GM04504 (cell line): ENCODE results near the gene PCDHA1.
"Not testable (repeated sequence)": the region's sequence is repeated elsewhere in the genome, so short reads cannot be mapped to it uniquely, and the experiment has no call there.

Experiments
- DNase-seq: peaks from one replicate; pipeline ENCODE4 v3.0.0-alpha.2; 2012; ENCODE audit warnings: low read depth

The PCDHA1 gene

DNA sequence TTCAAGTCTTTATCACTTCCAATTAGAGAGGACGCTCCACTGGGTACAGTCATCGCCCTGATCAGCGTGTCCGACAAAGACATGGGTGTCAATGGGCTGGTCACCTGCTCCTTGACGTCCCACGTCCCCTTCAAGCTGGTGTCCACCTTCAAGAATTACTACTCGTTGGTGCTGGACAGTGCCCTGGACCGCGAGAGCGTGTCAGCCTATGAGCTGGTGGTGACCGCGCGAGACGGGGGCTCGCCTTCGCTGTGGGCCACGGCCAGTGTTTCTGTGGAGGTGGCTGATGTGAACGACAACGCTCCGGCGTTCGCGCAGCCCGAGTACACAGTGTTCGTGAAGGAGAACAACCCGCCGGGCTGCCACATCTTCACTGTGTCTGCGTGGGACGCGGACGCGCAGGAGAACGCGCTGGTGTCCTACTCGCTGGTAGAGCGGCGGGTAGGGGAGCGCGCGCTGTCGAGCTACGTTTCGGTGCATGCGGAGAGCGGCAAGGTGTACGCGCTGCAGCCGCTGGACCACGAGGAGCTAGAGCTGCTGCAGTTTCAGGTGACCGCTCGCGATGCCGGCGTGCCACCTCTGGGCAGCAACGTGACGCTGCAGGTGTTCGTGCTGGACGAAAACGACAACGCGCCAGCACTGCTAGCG, 22.4 kb downstream of the PCDHA1 start:
- not testable (repeated sequence) for DNase-seq

DNA sequence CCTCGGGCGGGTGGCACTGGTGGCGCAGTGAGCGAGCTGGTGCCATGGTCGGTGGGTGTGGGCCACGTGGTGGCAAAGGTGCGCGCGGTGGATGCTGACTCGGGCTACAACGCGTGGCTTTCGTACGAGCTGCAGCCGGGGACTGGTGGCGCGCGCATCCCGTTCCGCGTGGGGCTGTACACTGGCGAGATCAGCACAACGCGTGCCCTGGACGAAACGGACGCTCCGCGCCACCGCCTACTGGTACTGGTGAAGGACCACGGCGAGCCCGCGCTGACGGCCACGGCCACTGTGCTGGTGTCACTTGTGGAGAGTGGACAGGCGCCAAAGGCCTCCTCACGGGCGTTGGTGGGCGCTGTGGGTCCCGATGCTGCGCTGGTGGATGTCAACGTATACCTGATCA, 22.9 kb downstream of the PCDHA1 start:
- no peak for DNase-seq

DNA sequence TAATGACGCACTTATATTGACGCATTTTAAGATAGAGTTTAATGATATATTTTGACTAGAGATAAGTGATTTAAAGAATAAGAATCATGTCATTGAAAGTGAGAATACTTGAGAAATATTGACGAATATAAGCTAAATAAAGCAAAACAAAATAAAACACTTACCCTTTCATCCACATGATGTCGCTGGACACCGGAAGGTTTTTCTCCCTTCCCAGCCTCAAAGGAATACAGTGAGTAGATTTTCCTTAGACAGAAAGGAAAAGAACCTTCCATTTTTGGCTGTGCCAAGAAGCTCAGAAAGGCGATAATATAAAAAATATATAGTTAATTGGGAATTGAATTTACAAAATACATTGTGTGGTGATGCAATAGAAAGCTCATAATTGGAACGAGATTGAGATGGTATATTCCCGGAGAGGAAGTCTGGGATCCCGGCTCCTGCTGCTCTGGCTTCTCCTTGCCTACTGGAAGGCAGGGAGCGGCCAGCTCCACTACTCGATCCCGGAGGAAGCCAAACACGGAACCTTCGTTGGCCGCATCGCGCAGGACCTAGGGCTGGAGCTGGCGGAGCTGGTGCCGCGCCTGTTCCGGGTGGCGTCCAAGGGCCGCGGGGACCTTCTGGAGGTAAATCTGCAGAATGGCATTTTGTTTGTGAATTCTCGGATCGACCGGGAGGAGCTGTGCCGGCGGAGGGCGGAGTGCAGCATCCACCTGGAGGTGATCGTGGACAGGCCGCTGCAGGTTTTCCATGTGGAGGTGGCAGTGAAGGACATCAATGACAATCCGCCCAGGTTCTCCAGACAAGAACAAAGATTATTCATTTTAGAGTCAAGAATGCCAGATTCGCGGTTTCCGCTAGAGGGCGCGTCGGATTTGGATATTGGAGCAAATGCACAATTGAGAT, 35.7 kb downstream of the PCDHA1 start, which contains the start of gene PCDHA5:
PCDHA5 (plus strand) TSS at position 239 of the 906 bp plus-strand sequence.
- no peak for DNase-seq

DNA sequence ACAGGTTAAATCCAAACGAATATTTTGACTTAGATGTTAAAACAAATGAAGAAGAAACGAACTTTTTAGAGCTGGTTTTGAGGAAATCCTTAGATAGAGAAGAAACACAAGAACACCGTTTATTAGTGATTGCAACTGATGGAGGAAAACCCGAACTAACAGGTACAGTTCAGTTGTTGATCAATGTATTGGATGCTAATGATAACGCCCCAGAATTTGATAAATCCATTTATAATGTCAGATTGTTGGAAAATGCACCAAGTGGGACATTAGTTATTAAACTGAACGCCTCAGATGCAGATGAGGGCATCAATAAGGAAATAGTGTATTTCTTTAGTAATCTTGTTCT, 36.3 kb downstream of the PCDHA1 start:
- DNase-seq, result no peak

DNA sequence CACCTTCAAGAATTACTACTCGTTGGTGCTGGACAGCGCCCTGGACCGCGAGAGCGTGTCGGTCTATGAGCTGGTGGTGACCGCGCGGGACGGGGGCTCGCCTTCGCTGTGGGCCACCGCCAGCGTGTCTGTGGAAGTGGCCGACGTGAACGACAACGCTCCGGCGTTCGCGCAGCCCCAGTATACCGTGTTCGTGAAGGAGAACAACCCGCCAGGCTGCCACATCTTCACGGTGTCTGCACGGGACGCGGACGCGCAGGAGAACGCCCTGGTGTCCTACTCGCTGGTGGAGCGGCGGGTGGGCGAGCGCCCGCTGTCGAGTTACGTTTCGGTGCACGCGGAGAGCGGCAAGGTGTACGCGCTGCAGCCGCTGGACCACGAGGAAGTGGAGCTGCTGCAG, 37.0 kb downstream of the PCDHA1 start:
- not testable (repeated sequence) for DNase-seq

DNA sequence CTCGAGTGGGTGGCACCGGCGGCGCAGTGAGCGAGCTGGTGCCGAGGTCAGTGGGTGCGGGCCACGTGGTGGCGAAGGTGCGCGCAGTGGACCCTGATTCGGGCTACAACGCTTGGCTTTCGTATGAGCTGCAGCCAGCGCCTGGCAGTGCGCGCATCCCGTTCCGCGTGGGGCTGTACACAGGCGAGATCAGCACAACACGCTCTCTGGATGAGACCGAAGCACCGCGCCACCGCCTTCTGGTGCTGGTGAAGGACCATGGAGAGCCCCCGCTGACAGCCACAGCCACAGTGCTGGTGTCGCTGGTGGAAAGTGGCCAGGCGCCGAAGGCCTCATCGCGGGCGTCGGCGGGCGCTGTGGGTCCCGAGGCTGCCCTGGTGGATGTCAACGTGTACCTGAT, 37.5 kb downstream of the PCDHA1 start:
- no peak for DNase-seq

DNA sequence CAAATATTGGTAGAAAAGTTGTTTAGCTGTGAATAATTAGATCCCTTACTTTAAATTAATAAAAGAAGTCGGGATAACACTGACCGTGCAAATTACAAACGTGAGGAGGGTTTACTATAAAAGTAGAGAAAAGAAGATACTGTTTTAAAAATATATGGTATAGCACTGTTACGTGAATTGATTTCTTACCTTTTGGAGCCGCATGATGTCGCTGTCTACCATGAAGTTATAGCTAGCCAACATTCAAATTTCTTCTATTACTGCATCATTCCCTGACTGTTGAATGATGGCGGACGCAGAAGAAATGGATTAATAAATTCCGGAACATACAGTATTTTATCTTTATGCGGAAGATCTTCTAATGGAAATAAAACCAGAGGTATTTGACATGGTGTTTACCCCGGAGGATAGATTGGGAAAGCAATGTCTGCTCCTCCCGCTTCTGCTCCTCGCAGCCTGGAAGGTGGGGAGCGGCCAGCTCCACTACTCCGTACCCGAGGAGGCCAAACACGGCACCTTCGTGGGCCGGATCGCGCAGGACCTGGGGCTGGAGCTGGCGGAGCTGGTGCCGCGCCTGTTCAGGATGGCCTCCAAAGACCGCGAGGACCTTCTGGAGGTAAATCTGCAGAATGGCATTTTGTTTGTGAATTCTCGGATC, 41.9 kb downstream of the PCDHA1 start, which contains the start of gene PCDHA6:
PCDHA6 (plus strand) TSS at position 257 of the 658 bp plus-strand sequence; CDS start at position 389, 132 bp downstream.
- DNase-seq, result no peak

DNA sequence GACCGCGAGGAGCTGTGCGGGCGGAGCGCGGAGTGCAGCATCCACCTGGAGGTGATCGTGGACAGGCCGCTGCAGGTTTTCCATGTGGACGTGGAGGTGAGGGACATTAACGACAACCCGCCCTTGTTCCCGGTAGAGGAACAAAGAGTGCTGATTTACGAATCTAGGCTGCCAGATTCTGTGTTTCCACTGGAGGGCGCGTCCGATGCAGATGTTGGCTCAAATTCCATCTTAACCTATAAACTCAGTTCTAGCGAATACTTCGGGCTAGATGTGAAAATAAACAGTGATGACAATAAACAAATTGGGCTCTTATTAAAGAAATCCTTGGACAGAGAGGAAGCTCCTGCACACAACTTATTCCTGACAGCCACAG, 42.4 kb downstream of the PCDHA1 start:
- DNase-seq, result no peak

DNA sequence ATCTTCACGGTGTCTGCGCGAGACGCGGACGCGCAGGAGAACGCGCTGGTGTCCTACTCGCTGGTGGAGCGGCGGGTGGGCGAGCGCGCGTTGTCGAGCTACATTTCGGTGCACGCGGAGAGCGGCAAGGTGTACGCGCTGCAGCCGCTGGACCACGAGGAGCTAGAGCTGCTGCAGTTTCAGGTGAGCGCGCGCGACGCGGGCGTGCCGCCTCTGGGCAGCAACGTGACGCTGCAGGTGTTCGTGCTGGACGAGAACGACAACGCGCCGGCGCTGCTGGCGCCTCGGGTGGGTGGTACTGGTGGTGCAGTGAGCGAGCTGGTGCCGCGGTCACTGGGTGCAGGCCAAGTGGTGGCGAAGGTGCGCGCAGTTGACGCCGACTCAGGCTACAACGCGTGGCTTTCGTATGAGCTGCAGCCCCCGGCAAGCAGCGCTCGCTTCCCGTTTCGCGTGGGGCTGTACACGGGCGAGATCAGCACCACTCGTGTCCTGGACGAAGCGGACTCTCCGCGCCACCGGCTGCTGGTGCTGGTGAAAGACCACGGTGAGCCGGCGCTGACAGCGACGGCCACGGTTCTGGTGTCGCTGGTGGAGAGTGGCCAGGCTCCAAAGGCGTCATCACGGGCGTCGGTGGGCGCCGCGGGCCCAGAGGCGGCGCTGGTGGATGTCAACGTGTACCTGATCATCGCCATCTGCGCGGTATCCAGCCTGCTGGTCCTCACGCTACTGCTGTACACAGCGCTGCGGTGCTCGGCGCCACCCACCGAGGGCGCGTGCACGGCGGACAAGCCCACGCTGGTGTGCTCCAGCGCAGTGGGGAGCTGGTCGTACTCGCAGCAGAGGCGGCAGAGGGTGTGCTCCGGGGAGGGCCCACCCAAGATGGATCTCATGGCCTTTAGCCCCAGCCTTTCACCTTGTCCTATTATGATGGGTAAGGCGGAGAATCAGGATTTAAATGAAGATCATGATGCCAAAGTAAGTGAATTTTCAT, 43.9 kb downstream of the PCDHA1 start:
- not testable (repeated sequence) for DNase-seq

DNA sequence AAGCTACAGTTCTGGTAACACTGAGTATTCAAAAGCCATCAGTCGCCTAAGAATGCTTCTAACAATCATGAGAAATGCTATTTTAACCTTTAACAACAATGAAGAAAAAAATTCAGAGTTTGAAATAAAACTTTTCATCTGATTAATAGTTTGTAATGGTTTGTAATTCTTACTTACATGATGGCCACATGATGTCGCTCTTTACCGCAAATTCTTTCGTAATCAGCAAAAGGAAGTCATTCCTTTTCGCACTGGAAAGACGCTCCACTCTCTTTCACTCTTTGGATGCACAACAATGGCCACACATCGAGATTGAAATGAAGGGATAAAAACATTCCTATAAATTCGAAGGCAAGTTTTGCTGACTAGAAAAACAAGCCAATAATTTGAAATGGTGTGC, 48.1 kb downstream of the PCDHA1 start, which contains the start of gene PCDHA7:
PCDHA7 (plus strand) TSS at position 277 of the 400 bp plus-strand sequence; CDS start at position 392, 115 bp downstream.
- no peak for DNase-seq

DNA sequence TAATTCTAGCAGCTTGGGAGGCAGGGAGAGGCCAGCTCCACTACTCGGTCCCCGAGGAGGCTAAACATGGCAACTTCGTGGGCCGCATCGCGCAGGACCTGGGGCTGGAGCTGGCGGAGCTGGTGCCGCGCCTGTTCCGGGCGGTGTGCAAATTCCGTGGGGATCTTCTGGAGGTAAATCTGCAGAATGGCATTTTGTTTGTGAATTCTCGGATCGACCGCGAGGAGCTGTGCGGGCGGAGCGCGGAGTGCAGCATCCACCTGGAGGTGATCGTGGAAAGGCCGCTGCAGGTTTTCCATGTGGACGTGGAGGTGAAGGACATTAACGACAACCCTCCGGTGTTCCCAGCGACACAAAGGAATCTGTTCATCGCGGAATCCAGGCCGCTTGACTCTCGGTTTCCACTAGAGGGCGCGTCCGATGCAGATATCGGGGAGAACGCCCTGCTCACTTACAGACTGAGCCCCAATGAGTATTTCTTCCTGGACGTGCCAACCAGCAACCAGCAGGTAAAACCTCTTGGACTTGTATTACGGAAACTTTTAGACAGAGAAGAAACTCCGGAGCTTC, 48.6 kb downstream of the PCDHA1 start:
- DNase-seq, result not testable (repeated sequence)

DNA sequence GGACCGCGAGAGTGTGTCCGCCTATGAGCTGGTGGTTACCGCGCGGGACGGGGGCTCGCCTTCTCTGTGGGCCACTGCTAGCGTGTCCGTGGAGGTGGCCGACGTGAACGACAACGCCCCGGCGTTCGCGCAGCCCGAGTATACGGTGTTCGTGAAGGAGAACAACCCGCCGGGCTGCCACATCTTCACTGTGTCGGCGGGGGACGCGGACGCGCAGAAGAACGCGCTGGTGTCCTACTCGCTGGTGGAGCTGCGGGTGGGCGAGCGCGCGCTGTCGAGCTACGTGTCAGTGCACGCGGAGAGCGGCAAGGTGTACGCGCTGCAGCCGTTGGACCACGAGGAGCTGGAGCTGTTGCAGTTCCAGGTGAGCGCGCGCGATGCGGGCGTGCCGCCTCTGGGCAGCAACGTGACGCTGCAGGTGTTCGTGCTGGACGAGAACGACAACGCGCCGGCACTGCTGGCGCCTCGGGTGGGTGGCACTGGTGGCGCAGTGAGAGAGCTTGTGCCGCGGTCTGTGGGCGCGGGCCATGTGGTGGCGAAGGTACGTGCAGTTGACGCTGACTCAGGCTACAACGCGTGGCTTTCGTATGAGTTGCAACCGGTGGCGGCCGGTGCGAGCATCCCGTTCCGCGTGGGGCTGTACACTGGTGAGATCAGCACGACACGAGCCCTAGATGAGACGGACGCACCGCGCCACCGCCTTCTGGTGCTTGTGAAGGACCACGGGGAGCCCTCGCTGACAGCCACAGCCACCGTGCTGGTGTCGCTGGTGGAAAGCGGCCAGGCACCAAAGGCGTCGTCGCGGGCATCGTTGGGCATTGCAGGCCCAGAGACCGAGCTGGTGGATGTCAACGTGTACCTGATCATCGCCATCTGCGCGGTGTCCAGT, 49.9 kb downstream of the PCDHA1 start:
- no peak for DNase-seq

DNA sequence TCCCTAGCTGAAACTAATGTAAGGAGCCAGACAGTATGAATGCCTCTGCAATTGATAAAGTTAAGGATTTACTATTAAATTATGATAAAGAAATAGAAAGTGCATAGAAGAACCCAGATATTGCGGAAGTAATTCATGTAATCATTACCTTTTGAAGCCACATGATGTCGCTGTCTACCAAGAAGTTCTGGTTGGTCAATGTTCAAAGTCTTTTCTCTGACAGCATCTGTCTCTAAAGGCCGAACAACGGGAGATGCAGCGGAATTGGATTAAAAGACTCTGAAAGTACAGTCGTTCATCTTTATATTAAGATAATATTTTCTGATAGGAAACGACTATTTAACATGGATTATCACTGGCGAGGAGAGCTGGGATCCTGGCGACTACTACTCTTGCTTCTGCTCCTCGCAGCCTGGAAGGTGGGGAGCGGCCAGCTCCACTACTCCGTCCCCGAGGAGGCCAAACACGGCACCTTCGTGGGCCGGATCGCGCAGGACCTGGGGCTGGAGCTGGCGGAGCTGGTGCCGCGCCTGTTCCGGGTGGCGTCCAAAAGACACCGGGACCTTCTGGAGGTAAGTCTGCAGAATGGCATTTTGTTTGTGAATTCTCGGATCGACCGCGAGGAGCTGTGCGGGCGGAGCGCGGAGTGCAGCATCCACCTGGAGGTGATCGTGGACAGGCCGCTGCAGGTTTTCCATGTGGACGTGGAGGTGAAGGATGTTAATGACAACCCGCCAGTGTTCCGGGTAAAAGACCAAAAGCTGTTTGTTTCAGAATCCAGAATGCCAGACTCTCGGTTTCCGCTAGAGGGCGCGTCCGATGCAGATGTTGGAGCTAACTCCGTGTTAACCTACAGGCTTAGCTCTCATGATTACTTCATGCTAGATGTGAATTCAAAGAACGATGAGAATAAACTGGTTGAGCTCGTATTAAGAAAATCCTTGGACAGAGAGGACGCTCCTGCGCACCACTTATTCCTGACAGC, 55.3 kb downstream of the PCDHA1 start, which contains the start of gene PCDHA8:
PCDHA8 (plus strand) TSS at position 210 of the 985 bp plus-strand sequence; CDS start at position 345, 135 bp downstream.
- no peak for DNase-seq

DNA sequence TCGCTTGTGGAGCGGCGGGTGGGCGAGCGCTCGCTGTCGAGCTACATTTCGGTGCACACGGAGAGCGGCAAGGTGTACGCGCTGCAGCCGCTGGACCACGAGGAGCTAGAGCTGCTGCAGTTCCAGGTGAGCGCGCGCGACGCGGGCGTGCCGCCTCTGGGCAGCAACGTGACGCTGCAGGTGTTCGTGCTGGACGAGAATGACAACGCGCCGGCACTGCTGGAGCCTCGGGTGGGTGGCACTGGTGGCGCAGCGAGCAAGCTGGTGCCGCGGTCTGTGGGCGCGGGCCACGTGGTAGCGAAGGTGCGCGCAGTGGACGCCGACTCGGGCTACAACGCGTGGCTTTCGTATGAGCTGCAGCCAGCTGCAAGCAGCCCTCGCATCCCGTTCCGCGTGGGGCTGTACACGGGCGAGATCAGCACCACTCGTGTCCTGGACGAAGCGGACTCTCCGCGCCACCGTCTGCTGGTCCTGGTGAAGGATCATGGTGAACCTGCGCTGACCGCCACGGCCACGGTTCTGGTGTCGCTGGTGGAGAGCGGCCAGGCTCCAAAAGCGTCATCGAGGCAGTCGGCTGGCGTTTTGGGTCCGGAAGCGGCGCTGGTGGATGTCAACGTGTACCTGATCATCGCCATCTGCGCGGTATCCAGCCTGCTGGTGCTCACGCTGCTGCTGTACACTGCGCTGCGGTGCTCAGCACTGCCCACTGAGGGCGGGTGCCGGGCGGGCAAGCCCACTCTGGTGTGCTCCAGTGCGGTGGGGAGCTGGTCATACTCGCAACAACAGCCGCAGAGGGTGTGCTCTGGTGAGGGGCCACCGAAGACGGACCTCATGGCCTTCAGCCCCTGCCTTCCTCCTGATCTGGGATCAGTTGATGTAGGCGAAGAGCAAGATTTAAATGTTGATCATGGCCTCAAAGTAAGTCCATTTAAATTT, 57.1 kb downstream of the PCDHA1 start:
- no peak for DNase-seq

DNA sequence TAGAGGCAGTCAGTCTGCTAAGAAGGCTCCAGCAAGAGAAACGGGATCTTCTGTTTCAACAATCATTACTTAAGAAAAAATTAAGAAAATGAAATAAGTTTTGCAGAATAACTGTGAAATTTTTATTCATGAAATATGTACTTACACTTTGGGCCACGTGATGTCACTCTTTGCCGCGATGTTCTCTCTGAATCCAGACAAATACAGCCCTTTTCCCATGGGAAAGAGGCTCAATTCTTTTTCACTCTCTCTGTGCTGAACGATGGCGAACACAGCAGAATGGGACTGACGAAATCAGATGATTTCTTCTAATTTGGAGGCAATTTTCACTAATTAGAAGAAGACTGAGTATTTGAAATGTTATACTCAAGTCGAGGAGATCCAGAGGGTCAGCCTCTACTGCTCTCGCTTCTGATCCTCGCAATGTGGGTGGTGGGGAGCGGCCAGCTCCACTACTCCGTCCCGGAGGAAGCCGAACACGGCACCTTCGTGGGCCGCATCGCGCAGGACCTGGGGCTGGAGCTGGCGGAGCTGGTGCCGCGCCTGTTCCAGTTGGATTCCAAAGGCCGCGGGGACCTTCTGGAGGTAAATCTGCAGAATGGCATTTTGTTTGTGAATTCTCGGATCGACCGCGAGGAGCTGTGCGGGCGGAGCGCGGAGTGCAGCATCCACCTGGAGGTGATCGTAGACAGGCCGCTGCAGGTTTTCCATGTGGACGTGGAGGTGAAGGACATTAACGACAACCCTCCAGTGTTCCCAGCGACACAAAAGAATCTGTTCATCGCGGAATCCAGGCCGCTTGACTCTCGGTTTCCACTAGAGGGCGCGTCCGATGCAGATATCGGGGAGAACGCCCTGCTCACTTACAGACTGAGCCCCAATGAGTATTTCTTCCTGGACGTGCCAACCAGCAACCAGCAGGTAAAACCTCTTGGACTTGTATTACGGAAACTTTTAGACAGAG, 62.5 kb downstream of the PCDHA1 start, which contains the start of gene PCDHA9:
PCDHA9 (plus strand) TSS at position 244 of the 964 bp plus-strand sequence; CDS start at position 358, 114 bp downstream.
- DNase-seq, result not testable (repeated sequence)
